Left lung (tissue), 10 donors: ENCODE data around the gene AKT3. TPM values are rescaled to one million over a fixed set of nuclear protein-coding genes. Genes with fewer than 3 reads are reported as not detected.
"Not testable (repeated sequence)": the region's sequence is repeated elsewhere in the genome, so short reads cannot be mapped to it uniquely, and the experiment has no call there.

Source experiments
- ATAC-seq: fragments of 200-7000 bp; cut with Tn5 transposase; one replicate; pipeline ENCODE4 v1.9.1; 2020; ENCODE audit warnings: moderate library complexity
- DNase-seq, 4 donors: peaks; one replicate each; pipeline ENCODE4 v3.0.0-alpha.2; 2013 to 2020
- H3K27ac ChIP-seq, 2 donors: fragments of 200-600 bp; sonication (generic) in 1 of 2; one replicate each; pipeline versions ENCODE4 v1.5.0 to v1.8.0; 2020 to 2021
- H3K27me3 ChIP-seq, 2 donors: fragments of 200-600 bp; sonication (generic) in 1 of 2; one replicate each; pipeline versions ENCODE4 v1.5.0 to v1.8.0; 2020 to 2021
- H3K36me3 ChIP-seq, 2 donors: fragments of 200-600 bp; sonication (generic) in 1 of 2; one replicate each; pipeline versions ENCODE4 v1.5.0 to v1.8.0; 2020 to 2021
- H3K4me1 ChIP-seq, 2 donors: fragments of 200-600 bp; one replicate each; pipeline ENCODE4 v1.8.0; 2021
- H3K4me3 ChIP-seq, 2 donors: fragments of 200-600 bp; sonication (generic) in 1 of 2; one replicate each; pipeline versions ENCODE4 v1.5.0 to v1.8.0; 2020 to 2021; ENCODE audit warnings: mild to moderate bottlenecking in 1 of 2
- H3K9me3 ChIP-seq, 2 donors: fragments of 200-600 bp; sonication (generic) in 1 of 2; one replicate each; pipeline versions ENCODE4 v1.5.0 to v1.8.0; 2020 to 2021
- intact Hi-C, 2 donors: fragments of 100-400 bp; cut with DNase I; formaldehyde crosslinking; loops; one replicate each; pipeline versions ENCODE4 v1.11.2 to v1.14.2; 2022
- polyA plus RNA-seq, 6 donors: library from polyadenylated mRNA; unstranded; fragments of 120-200 nt; gene quantifications; one replicate each; pipeline ENCODE4 v1.2.1, GENCODE V29; 2013; ENCODE audit not compliant: insufficient read length in 6 of 6
- total RNA-seq, 2 donors: library from RNA; stranded (reverse); fragmentation: NEBNext Ultra II Directional; extraction: Animal tissue kit (Norgen Biotek cat#: 25700); gene quantifications; one replicate each; pipeline ENCODE4 v1.2.1, GENCODE V29; 2021
- TF ChIP-seq, protein P1 (sequence below), 2 donors: fragments of 200-600 bp; sonication (generic) in 1 of 2; IDR thresholded peaks; one replicate each; pipeline versions ENCODE4 v1.5.0 to v1.8.0; 2021; ENCODE audit warnings: antibody characterized with exemption in 2 of 2
- donor health status: DM: no; HTN: yes; CAD: no.
- donor health status: DM: no; HTN: no; CAD: no.

Gene AKT3
- total and polyA plus RNA-seq, 8 donors: 24.1 to 44.9 (median 29.4) TPM

DNA sequence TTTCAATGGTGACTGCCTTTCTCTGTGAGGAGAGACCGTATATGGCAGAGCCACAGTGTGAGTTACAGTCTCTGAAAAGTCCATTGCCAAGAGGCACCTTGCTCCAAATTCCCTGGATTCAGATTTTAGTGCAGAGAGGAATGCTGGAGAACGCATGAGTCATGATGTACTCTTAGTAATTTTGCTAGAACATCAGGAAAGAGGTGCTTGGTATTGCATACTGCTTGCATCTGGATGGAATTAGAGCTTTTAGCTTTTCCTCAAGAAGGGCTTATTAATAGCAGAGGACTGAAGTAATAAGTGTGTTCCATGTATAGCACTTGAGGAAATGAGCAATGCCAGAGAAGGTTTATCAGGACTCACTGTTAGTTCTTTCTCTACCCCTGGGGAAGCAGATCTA lies 40.5 kb upstream of the AKT3 start:
- Histone ChIP-seq H3K36me3 (no peaks in the 10 kb centered on the region), H3K27ac (no peak overlapping the region), H3K4me3 (no peak overlapping the region), H3K27me3 (no peaks in the 10 kb centered on the region), H3K4me1 (no peaks in the 10 kb centered on the region), H3K9me3 (no peaks in the 10 kb centered on the region)
- no peak for ATAC-seq
- no peak for DNase-seq
- intact Hi-C loops: no loop called here
- TF ChIP-seq, protein P1, sequence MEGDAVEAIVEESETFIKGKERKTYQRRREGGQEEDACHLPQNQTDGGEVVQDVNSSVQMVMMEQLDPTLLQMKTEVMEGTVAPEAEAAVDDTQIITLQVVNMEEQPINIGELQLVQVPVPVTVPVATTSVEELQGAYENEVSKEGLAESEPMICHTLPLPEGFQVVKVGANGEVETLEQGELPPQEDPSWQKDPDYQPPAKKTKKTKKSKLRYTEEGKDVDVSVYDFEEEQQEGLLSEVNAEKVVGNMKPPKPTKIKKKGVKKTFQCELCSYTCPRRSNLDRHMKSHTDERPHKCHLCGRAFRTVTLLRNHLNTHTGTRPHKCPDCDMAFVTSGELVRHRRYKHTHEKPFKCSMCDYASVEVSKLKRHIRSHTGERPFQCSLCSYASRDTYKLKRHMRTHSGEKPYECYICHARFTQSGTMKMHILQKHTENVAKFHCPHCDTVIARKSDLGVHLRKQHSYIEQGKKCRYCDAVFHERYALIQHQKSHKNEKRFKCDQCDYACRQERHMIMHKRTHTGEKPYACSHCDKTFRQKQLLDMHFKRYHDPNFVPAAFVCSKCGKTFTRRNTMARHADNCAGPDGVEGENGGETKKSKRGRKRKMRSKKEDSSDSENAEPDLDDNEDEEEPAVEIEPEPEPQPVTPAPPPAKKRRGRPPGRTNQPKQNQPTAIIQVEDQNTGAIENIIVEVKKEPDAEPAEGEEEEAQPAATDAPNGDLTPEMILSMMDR (IDR thresholded peaks at IDR 0.05): no peak

DNA sequence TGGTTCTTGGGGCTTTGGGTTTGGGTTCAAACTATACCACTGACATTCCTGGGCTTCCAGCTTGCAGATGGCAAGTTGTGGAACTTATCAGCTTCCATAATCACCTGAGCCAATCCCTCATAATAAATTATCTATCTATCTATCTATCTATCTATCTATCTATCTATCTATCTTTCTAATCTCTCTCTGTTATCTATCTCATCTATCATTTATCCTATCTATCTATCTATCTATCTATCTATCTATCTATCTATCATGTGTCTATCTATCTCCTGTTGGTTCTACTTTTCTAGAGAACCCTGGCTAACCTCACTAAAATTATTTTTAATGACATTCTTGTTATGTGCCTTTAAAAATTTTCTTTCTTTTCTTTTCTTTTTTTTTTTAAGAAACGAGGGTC lies 35.8 kb upstream of the AKT3 start:
- Histone ChIP-seq H3K4me3 (no peak overlapping the region), H3K4me1 (no peaks in the 10 kb centered on the region), H3K36me3 (no peaks in the 10 kb centered on the region), H3K27ac (no peak overlapping the region), H3K27me3 (no peaks in the 10 kb centered on the region), H3K9me3 (no peaks in the 10 kb centered on the region)
- ATAC-seq (no peak), DNase-seq (no peak)
- TF ChIP-seq, protein P1 (IDR thresholded peaks at IDR 0.05): no peak
- intact Hi-C loops: no loop called here

DNA sequence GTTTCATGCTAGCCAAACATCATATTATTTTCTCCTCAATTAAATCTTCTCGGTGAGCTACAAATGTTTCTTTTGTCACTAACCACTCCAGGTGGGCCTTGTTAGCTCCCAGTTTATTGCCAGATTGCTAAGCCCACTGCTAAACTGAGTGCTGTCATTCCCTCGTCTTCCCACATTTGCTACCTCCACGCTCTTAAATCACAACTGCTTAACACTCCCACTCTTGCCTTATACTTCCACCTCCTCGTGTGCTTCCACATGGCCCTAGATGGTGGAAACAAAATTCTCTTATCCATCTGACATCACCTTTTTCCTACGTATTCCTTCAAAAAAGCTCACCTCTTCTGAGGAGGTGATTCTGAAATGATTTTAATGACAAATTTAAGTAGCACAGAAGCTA lies 34.6 kb upstream of the AKT3 start:
- DNase-seq (no peak), ATAC-seq (no peak)
- Histone ChIP-seq H3K4me1 (no peaks in the 10 kb centered on the region), H3K9me3 (no peaks in the 10 kb centered on the region), H3K36me3 (no peaks in the 10 kb centered on the region), H3K27me3 (no peaks in the 10 kb centered on the region), H3K27ac (no peak overlapping the region), H3K4me3 (no peak overlapping the region)
- TF ChIP-seq, protein P1 (IDR thresholded peaks at IDR 0.05): no peak
- intact Hi-C loops: no loop called here

DNA sequence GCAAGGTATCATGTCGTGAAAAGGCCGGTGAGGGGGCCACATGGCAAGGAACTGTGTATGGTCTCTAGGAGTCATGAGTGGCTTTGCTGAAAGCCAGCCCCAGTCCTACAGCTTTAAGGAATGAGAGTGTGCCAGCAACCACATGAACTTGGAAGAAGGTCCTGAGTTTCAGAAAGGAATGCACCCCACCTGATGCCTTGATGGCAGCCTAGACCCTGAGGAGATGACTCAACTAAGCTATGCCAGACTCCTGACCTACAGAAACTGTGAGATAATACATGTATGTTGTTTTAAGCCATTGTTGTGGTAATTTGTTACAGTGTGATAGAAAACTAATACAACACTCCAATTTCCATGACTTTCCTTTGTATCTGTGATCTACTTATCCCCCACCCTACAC lies 33.5 kb upstream of the AKT3 start:
- DNase-seq: no peak
- Histone ChIP-seq H3K4me1 (no peaks in the 10 kb centered on the region), H3K27ac (no peak overlapping the region), H3K9me3 (no peaks in the 10 kb centered on the region), H3K27me3 (no peaks in the 10 kb centered on the region), H3K36me3 (no peaks in the 10 kb centered on the region), H3K4me3 (no peak overlapping the region)
- intact Hi-C loops: no loop called here
- no peak for ATAC-seq
- TF ChIP-seq, protein P1 (IDR thresholded peaks at IDR 0.05): no peak

DNA sequence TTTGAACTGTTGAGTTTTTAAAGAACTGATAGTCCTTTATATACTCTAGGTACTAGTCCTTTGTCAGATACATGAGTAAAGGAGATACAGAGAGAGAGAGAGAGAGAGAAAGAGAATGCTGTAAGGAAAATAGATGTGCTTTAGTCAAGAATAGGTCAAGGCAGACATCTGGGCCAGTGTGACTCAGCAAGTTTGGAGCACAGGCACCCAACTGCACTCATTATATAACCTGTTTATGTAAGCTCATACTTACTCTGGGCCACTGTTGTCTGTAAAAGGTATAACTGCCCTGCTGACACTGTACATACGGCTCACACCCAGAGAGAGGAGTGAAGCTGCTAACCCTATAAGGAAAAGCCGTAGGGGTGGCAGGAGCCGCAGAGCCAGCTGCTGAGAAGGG lies 32.2 kb upstream of the AKT3 start:
- H3K27me3 ChIP-seq: no peaks in the 10 kb centered on the region
- ATAC-seq (no peak), DNase-seq (no peak)
- H3K36me3 ChIP-seq: no peaks in the 10 kb centered on the region
- intact Hi-C loops: no loop called here
- H3K9me3 ChIP-seq: no peaks in the 10 kb centered on the region
- no peak overlapping the region for H3K4me3 ChIP-seq
- TF ChIP-seq, protein P1 (IDR thresholded peaks at IDR 0.05): no peak
- no peaks in the 10 kb centered on the region for H3K4me1 ChIP-seq
- no peak overlapping the region for H3K27ac ChIP-seq

DNA sequence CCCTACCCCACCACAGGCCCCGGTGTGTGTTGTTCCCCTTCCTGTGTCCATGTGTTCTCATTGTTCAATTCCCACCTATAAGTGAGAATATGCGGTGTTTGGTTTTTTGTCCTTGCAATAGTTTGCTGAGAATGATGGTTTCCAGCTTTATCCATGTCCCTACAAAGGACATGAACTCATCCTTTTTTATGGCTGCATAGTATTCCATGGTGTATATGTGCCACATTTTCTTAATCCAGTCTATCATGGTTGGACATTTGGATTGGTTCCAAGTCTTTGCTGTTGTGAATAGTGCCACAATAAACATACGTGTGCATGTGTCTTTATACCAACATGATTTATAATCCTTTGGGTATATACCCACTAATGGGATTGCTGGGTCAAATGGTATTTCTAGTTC lies 27.0 kb upstream of the AKT3 start:
- H3K36me3 ChIP-seq, intact Hi-C loops, ATAC-seq: not testable (repeated sequence)

More for the DNA sequence above, 27.0 kb upstream of the AKT3 start:
- H3K4me1 ChIP-seq, H3K27me3 ChIP-seq, DNase-seq, H3K27ac ChIP-seq, H3K4me3 ChIP-seq: not testable (repeated sequence)
- peaks cover 0 to 25% of the 10 kb centered on the region in 2 donors for H3K9me3 ChIP-seq
